22Rv1 (cell line): ENCODE results near the gene KMT2A.
A peak's percentile ranks its signal among the peaks of the same experiment; 100 is the strongest.

Source experiments
- H3K27ac ChIP-seq: fragments of 450-650 bp; 2 replicates; pipeline ENCODE4 v1.5.1; 2017
- ZFX ChIP-seq: fragments of 450-650 bp; IDR thresholded peaks from 2 replicates; pipeline ENCODE4 v1.6.1; 2017; ENCODE audit warnings: antibody characterized with exemption, borderline replicate concordance
- TF ChIP-seq, protein P1 (sequence below): fragments of 450-650 bp; IDR thresholded peaks from 2 replicates; pipeline ENCODE4 v1.5.1; 2017; ENCODE audit warnings: mild to moderate bottlenecking

KMT2A gene

DNA sequence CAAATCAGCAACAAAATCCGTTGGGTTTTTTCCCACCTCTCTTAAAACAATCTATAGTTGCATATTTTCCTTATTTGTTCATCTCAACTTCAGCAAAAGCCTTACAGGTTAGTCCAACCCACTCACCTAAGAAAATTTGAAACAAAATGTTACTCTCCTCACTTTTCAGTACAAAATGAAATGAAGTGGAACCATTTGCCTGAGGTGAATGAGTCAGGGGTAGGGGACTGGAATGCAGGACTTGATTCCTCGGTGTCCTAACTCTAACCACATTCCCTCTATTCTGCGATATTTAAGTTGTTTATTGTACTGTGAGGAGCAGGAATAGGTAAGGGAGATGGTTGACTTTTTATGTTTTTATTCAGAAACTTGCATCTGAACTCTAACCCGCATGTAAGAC, 18.5 kb upstream of the KMT2A start:
- TF ChIP-seq ZFX = no peak
- TF ChIP-seq, protein P1, sequence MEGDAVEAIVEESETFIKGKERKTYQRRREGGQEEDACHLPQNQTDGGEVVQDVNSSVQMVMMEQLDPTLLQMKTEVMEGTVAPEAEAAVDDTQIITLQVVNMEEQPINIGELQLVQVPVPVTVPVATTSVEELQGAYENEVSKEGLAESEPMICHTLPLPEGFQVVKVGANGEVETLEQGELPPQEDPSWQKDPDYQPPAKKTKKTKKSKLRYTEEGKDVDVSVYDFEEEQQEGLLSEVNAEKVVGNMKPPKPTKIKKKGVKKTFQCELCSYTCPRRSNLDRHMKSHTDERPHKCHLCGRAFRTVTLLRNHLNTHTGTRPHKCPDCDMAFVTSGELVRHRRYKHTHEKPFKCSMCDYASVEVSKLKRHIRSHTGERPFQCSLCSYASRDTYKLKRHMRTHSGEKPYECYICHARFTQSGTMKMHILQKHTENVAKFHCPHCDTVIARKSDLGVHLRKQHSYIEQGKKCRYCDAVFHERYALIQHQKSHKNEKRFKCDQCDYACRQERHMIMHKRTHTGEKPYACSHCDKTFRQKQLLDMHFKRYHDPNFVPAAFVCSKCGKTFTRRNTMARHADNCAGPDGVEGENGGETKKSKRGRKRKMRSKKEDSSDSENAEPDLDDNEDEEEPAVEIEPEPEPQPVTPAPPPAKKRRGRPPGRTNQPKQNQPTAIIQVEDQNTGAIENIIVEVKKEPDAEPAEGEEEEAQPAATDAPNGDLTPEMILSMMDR = no peak
- no peak overlapping the region for H3K27ac ChIP-seq

DNA sequence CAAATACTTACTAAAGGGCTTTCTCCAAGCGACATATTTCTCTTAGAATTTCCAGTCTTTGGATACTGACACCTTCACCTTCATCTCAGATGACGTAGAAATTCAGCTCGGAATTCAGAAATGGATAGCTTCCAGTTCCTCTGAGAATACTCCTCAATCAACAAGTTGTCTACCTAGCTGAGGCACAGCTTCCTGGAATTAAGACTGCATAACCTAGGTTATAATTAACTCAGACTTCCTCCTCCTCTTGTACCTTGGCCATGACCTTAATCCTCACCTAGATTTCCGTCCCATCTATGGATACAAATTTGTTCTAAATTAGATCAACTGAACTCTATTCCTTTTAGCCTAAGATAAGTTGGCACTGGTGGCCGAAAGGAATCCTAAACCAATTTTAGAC, 17.5 kb upstream of the KMT2A start:
- no peak for TF ChIP-seq ZFX
- TF ChIP-seq, protein P1 = no peak
- no peak overlapping the region for H3K27ac ChIP-seq

DNA sequence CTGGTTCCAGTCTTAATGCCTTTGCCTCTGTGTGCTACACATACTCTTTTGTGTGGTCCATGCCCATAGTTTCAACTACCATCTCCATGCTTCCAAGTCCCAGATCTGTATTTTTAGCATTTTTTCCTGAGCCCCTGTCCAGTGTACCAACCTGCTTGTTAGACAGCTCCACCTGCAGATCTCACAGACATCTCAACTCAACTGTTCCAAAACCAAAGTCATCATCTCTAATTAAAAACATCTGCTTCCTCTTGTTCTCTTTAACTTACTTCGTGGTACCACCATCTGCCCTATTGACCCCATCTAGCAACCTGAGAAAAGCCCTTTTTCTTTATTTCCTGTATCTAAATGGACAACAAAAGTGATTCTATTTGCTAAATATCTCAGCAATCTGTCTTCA, 8.6 kb upstream of the KMT2A start:
- no peak overlapping the region for H3K27ac ChIP-seq

DNA sequence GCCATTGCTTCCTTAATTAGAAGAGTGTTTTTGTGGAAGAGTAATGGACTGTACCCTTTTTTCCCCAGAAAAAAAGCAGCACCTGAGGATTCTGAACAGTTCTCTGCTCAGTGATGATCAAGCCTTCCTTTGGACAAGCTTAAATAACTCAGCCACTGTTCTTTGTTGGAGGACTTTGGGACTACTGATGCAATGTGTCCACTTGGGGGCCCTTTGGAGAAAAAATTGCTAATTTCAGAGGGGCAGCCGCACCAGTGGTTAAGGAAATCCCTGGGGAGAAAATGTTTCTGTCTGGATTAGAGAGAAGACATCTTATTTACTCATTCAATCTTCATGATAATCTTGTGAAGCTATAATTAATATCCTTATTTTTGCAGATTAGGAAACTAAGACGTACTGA, 5.3 kb upstream of the KMT2A start:
- no peak overlapping the region for H3K27ac ChIP-seq
- TF ChIP-seq, protein P1 = no peak
- no peak for TF ChIP-seq ZFX

More for the DNA sequence above, 8.6 kb upstream of the KMT2A start:
- no peak for TF ChIP-seq ZFX
- TF ChIP-seq, protein P1 = no peak

DNA sequence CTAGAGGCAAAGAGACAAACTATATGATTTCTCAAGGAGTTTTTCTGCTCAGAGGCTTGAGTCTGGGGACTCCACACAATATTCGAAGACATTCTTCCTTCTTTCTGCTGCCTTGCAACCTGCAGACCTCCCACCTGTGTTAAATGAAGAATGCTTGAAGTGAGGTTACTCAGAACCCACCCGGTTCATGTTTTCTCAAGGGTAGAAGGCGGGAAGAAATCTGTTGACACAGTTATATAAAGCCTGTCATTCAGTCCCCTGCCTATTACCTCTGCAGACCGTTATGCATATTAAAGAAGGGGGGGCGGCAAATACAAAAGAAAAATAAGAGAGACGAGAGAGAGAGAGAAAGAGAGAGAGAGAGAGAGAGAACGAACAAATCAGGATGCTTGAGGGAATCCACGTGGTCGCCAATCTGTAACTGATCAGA, 2.2 kb upstream of the KMT2A start:
- TF ChIP-seq, protein P1 = no peak
- no peak for TF ChIP-seq ZFX
- H3K27ac ChIP-seq = peak overlapping the region; percentile 98

DNA sequence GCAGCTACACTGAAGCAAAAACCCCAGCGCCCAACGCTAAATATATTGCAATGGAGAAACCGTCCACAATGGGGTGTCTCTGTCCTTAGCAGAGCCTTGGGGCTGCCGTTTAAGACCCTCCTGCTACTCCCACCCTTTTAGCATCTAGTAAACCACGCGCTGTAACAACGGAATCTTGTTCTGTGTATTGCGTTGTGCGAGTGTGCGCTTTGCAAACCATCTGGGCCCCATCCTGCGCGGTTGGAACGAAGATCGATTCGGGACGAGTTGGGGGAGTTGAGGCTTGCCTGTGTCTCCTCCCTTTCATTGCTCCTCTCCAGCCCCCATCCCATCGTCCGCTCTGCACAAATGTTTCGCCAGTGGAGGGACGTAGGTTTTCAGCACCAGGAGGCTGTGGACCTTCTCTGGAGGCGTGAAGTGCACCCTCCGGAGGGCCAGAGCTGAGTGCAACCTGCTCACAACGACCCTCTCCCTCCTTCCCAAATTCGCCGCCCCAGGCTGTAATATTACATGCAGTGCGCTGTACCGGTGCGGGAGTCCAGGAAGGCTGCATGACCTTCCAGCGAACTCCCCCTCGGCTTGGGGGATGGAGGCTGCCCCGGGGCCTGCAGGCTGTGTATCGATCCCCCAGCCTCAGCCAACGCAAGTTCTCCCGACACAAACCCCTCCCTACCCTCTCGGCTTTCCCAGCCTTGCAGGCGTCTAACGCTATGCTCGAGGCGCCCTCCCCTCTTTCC, 1.6 kb upstream of the KMT2A start:
- TF ChIP-seq ZFX = no peak
- TF ChIP-seq, protein P1 = no peak
- peak overlapping the region; percentile 98 for H3K27ac ChIP-seq

DNA sequence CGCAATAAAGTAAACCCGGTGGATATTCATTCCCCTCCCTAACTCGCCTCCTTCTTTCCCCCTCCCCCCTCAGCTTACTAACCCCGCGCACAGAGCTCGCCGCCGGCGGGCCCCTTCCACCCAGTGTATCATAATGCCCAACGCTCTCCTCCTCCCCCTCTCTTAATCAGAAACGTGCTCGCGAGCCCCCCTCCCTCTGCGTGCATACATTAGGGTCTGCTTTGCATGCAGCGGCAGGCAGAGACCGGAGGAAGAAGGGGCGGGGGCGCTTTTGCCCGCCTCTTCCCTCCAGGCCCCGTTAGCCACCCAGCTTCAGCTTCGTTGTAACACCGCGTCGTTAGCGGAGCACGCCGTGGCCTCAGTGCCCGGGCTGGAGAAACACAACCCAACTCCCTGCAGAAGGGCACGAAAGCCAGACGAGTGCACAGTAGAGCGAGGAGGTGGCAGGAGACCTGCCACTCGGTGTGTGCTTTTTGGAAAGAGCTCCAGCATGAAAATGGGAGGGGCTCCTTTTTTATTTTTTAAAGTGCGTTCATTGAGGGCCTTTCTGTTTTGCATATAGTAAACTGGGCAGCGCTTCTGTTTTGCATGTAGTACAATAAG, 901 bp upstream of the KMT2A start:
- TF ChIP-seq, protein P1 = no peak
- no peak for TF ChIP-seq ZFX
- peak overlapping the region; percentile 98 for H3K27ac ChIP-seq
